GM12878 (cell line): ENCODE measurements around the gene EFCAB9.

ENCODE experiments used
- CTCF ChIP-seq, 3 experiments: IDR thresholded peaks in 2 of 3; conservative IDR thresholded peaks in 1 of 3; 2 replicates each; pipeline ENCODE4 v1.5.1; 2011; ENCODE audit warnings: low read depth in 3 of 3, low read length in 3 of 3, mild to moderate bottlenecking in 3 of 3, control low read depth in 2 of 3, moderate library complexity in 2 of 3, inconsistent platforms in 1 of 3, mixed read lengths in 1 of 3; ENCODE audit not compliant: control insufficient read depth in 2 of 3, insufficient read depth in 1 of 3; ENCODE audit errors: extremely low read depth in 1 of 3
- EZH2 ChIP-seq: IDR thresholded peaks from 2 replicates; pipeline ENCODE4 v1.6.1; 2012; ENCODE audit warnings: low read depth, mild to moderate bottlenecking, control low read depth, inconsistent platforms, low read length, borderline replicate concordance; ENCODE audit not compliant: control insufficient read depth
- FOXM1 ChIP-seq: IDR thresholded peaks from 2 replicates; pipeline ENCODE4 v1.6.1; 2012; ENCODE audit warnings: low read depth, mild to moderate bottlenecking, inconsistent platforms, low read length, moderate library complexity
- PAX5 ChIP-seq: IDR thresholded peaks from 2 replicates; pipeline ENCODE4 v1.6.1; 2011; ENCODE audit warnings: low read depth, low read length, borderline replicate concordance
- RAD21 ChIP-seq: IDR thresholded peaks from 2 replicates; pipeline ENCODE4 v1.6.1; 2011; ENCODE audit warnings: mild to moderate bottlenecking, low read depth, low read length, moderate library complexity; ENCODE audit not compliant: insufficient read depth
- RBBP5 ChIP-seq: fragments of 200-600 bp; sonication (generic); conservative IDR thresholded peaks from 2 replicates; pipeline ENCODE4 v1.6.1; 2016
- SIN3A ChIP-seq: IDR thresholded peaks from 2 replicates; pipeline ENCODE4 v1.6.1; 2012; ENCODE audit warnings: low read depth, low read length, improper control_type of control experiment
- SPI1 ChIP-seq: IDR thresholded peaks from 2 replicates; pipeline ENCODE4 v1.6.1; 2011; ENCODE audit warnings: low read depth, mild to moderate bottlenecking, low read length, moderate library complexity, borderline replicate concordance; ENCODE audit not compliant: insufficient read depth
- ZNF24 ChIP-seq: fragments of 450-650 bp; IDR thresholded peaks from 2 replicates; pipeline ENCODE4 v1.6.1; 2017; ENCODE audit warnings: antibody characterized with exemption, mild to moderate bottlenecking

GRCh38 chr5:172252501-172252900, 58.5 kb downstream of the EFCAB9 start:
- TF ChIP-seq RAD21, result no peak
- TF ChIP-seq PAX5, result no peak
- TF ChIP-seq CTCF (IDR thresholded peaks at IDR 0.05 in 2 of 3, conservative IDR thresholded peaks at IDR 0.05 in 1 of 3; ENCODE audit: control insufficient read depth in 2 of 3, extremely low read depth in 1 of 3, insufficient read depth in 1 of 3, low read depth in 3 of 3, low read length in 3 of 3), result no peak
- TF ChIP-seq SPI1, result no peak
- no peak for TF ChIP-seq RBBP5
- no peak for TF ChIP-seq ZNF24
- no peak for TF ChIP-seq FOXM1
- TF ChIP-seq EZH2, result no peak
- TF ChIP-seq SIN3A, result no peak
